HG02943 (cell line): Measurements from ENCODE around the gene PRDM1.
A peak's percentile ranks its signal among the peaks of the same experiment; 100 is the strongest.

ENCODE experiments used
- ATAC-seq: cut with Tn5 transposase; IDR thresholded peaks from one replicate; pipeline ENCODE4 v1.9.1; 2021; ENCODE audit warnings: mild to moderate bottlenecking, low read depth, moderate library complexity; ENCODE audit not compliant: unreplicated experiment

PRDM1 gene

GRCh38 chr6:106085984-106086813 is at the start of gene PRDM1:
Gene PRDM1, plus strand, starts transcription at chr6:106086336. Its CDS starts 218 bp downstream, at chr6:106086554.
- ATAC-seq = peak; percentile 59

- ATAC-seq = no peak
Measured at GRCh38 chr6:106037060-106037459, 49.1 kb upstream of the PRDM1 start.

- ATAC-seq = no peak
Measured at GRCh38 chr6:106039897-106040592, 46.1 kb upstream of the PRDM1 start.

- ATAC-seq = no peak
Measured at GRCh38 chr6:106044151-106044550, 42.0 kb upstream of the PRDM1 start.

- ATAC-seq = no peak
Measured at GRCh38 chr6:106045077-106045476, 41.1 kb upstream of the PRDM1 start.

GRCh38 chr6:106046116-106046853 is 39.9 kb upstream of the PRDM1 start:
- no peak for ATAC-seq

GRCh38 chr6:106046854-106047200 is 39.3 kb upstream of the PRDM1 start:
- ATAC-seq = no peak

GRCh38 chr6:106048336-106048735 is 37.8 kb upstream of the PRDM1 start:
- no peak for ATAC-seq

GRCh38 chr6:106050538-106050937 is 35.6 kb upstream of the PRDM1 start:
- no peak for ATAC-seq

- ATAC-seq = no peak
Measured at GRCh38 chr6:106051226-106051625, 34.9 kb upstream of the PRDM1 start.

GRCh38 chr6:106053484-106054205 is 32.5 kb upstream of the PRDM1 start:
- ATAC-seq = no peak

- ATAC-seq = no peak
Measured at GRCh38 chr6:106055489-106055888, 30.6 kb upstream of the PRDM1 start.

GRCh38 chr6:106056060-106056745 is 29.9 kb upstream of the PRDM1 start:
- no peak for ATAC-seq

- no peak for ATAC-seq
Measured at GRCh38 chr6:106056746-106057390, 29.3 kb upstream of the PRDM1 start.

GRCh38 chr6:106059331-106059730 is 26.8 kb upstream of the PRDM1 start:
- no peak for ATAC-seq

- ATAC-seq = no peak
Measured at GRCh38 chr6:106060167-106060566, 26.0 kb upstream of the PRDM1 start.

GRCh38 chr6:106063448-106063850 is 22.7 kb upstream of the PRDM1 start:
- ATAC-seq = no peak

GRCh38 chr6:106064142-106064541 is 22.0 kb upstream of the PRDM1 start:
- ATAC-seq = no peak

GRCh38 chr6:106064756-106065155 is 21.4 kb upstream of the PRDM1 start:
- no peak for ATAC-seq

GRCh38 chr6:106066989-106067388 is 19.1 kb upstream of the PRDM1 start:
- no peak for ATAC-seq
